ENCODE measurements around the gene ZRANB3. TPM values are rescaled to one million over a fixed set of nuclear protein-coding genes. Genes with fewer than 3 reads are reported as not detected.
"Not testable (repeated sequence)": the region's sequence is repeated elsewhere in the genome, so short reads cannot be mapped to it uniquely, and the experiment has no call there.

ZRANB3 gene
- total RNA-seq, 1 experiment from 2014 or later: 14.5 TPM

- BruUV-seq (replicated peaks): no TSS peak
- no peak for DNase-seq
- H3K4me3 Mint-ChIP-seq (ENCODE audit: low read depth, unreplicated experiment): no peak overlapping the region
- TF ChIP-seq CTCF (IDR thresholded peaks at IDR 0.05; ENCODE audit: unreplicated experiment): no peak
- no peaks in the 10 kb centered on the region for H3K27me3 Mint-ChIP-seq (ENCODE audit: unreplicated experiment)
- intact Hi-C loops (cut with micrococcal nuclease; ENCODE audit: unreplicated experiment): no loop called here
- H3K9me3 Mint-ChIP-seq (ENCODE audit: low read depth, unreplicated experiment): peaks cover 4% of the 10 kb centered on the region
- no peaks in the 10 kb centered on the region for H3K4me1 Mint-ChIP-seq (ENCODE audit: low read depth, unreplicated experiment)
- no peaks in the 10 kb centered on the region for H3K36me3 Mint-ChIP-seq (ENCODE audit: insufficient read depth, unreplicated experiment)
- no peak overlapping the region for H3K27ac Mint-ChIP-seq (ENCODE audit: unreplicated experiment)
- CTCF ChIA-PET: no interaction called here
Observed at GRCh38 chr2:135510577-135510976, 20.4 kb downstream of the ZRANB3 start.

GRCh38 chr2:135504811-135505210, 26.2 kb downstream of the ZRANB3 start:
- DNase-seq: no peak
- Mint-ChIP-seq H3K9me3 (ENCODE audit: low read depth, unreplicated experiment) (peaks cover under 1% of the 10 kb centered on the region), H3K27ac (ENCODE audit: unreplicated experiment) (no peak overlapping the region), H3K36me3 (ENCODE audit: insufficient read depth, unreplicated experiment) (no peaks in the 10 kb centered on the region), H3K4me3 (ENCODE audit: low read depth, unreplicated experiment) (no peak overlapping the region), H3K4me1 (ENCODE audit: low read depth, unreplicated experiment) (no peaks in the 10 kb centered on the region), H3K27me3 (ENCODE audit: unreplicated experiment) (no peaks in the 10 kb centered on the region)
- intact Hi-C loops (cut with micrococcal nuclease; ENCODE audit: unreplicated experiment): no loop called here
- no peak for TF ChIP-seq CTCF (IDR thresholded peaks at IDR 0.05; ENCODE audit: unreplicated experiment)
- BruUV-seq (replicated peaks): no TSS peak
- CTCF ChIA-PET: no interaction called here

- H3K36me3 Mint-ChIP-seq (ENCODE audit: insufficient read depth, unreplicated experiment); H3K27me3 Mint-ChIP-seq (ENCODE audit: unreplicated experiment); H3K4me1 Mint-ChIP-seq (ENCODE audit: low read depth, unreplicated experiment); CTCF ChIA-PET; BruUV-seq (replicated peaks); DNase-seq; H3K4me3 Mint-ChIP-seq (ENCODE audit: low read depth, unreplicated experiment); H3K27ac Mint-ChIP-seq (ENCODE audit: unreplicated experiment); intact Hi-C loops (cut with micrococcal nuclease; ENCODE audit: unreplicated experiment); H3K9me3 Mint-ChIP-seq (ENCODE audit: low read depth, unreplicated experiment): not testable (repeated sequence)
Observed at GRCh38 chr2:135498588-135498987, 32.4 kb downstream of the ZRANB3 start.

- Mint-ChIP-seq H3K27me3 (ENCODE audit: unreplicated experiment) (no peaks in the 10 kb centered on the region), H3K36me3 (ENCODE audit: insufficient read depth, unreplicated experiment) (no peaks in the 10 kb centered on the region), H3K4me1 (ENCODE audit: low read depth, unreplicated experiment) (no peaks in the 10 kb centered on the region), H3K4me3 (ENCODE audit: low read depth, unreplicated experiment) (no peak overlapping the region), H3K9me3 (ENCODE audit: low read depth, unreplicated experiment) (peaks cover 8% of the 10 kb centered on the region), H3K27ac (ENCODE audit: unreplicated experiment) (no peak overlapping the region)
- no peak for TF ChIP-seq CTCF (IDR thresholded peaks at IDR 0.05; ENCODE audit: unreplicated experiment)
- no TSS peak for BruUV-seq (replicated peaks)
- CTCF ChIA-PET: no interaction called here
- DNase-seq: no peak
- intact Hi-C loops (cut with micrococcal nuclease; ENCODE audit: unreplicated experiment): no loop called here
Observed at GRCh38 chr2:135494917-135495316, 36.1 kb downstream of the ZRANB3 start.

GRCh38 chr2:135494503-135494902, 36.5 kb downstream of the ZRANB3 start:
- no peaks in the 10 kb centered on the region for H3K36me3 Mint-ChIP-seq (ENCODE audit: insufficient read depth, unreplicated experiment)
- H3K27me3 Mint-ChIP-seq (ENCODE audit: unreplicated experiment): no peaks in the 10 kb centered on the region
- no peak overlapping the region for H3K27ac Mint-ChIP-seq (ENCODE audit: unreplicated experiment)
- no peak for TF ChIP-seq CTCF (IDR thresholded peaks at IDR 0.05; ENCODE audit: unreplicated experiment)
- intact Hi-C loops (cut with micrococcal nuclease; ENCODE audit: unreplicated experiment): no loop called here
- no peak overlapping the region for H3K4me3 Mint-ChIP-seq (ENCODE audit: low read depth, unreplicated experiment)
- DNase-seq: no peak
- BruUV-seq (replicated peaks): no TSS peak
- no peaks in the 10 kb centered on the region for H3K4me1 Mint-ChIP-seq (ENCODE audit: low read depth, unreplicated experiment)
- CTCF ChIA-PET: no interaction called here
- H3K9me3 Mint-ChIP-seq (ENCODE audit: low read depth, unreplicated experiment): peaks cover 5% of the 10 kb centered on the region

All from Calu3 (cell line).